DND-41 (cell line): Measurements from ENCODE around the gene PTPRA.

ENCODE experiments used
- ATAC-seq: fragments of 200-7000 bp; cut with Tn5 transposase; 3 replicates; pipeline ENCODE4 v1.9.1; 2021; ENCODE audit warnings: low read depth; ENCODE audit not compliant: insufficient read depth
- DNase-seq: peaks from one replicate; pipeline ENCODE4 v3.0.0-alpha.2; 2020
- H2AFZ ChIP-seq: 2 replicates; pipeline ENCODE4 v1.6.0; 2012; ENCODE audit warnings: low read depth, low read length
- H3K27ac ChIP-seq: 2 replicates; pipeline ENCODE4 v1.5.1; 2012; ENCODE audit warnings: low read length, inconsistent platforms
- H3K27me3 ChIP-seq: fragments of 200-600 bp; sonication (generic); 2 replicates; pipeline ENCODE4 v1.6.0; 2012; ENCODE audit warnings: low read length, mild to moderate bottlenecking, inconsistent platforms; ENCODE audit not compliant: insufficient read depth, poor library complexity
- H3K36me3 ChIP-seq: 2 replicates; pipeline ENCODE4 v1.5.1; 2012; ENCODE audit warnings: low read length, inconsistent platforms; ENCODE audit not compliant: insufficient read depth
- H3K4me1 ChIP-seq: 2 replicates; pipeline ENCODE4 v1.5.1; 2012; ENCODE audit warnings: mild to moderate bottlenecking, low read length; ENCODE audit not compliant: insufficient read depth
- H3K4me2 ChIP-seq: 2 replicates; pipeline ENCODE4 v1.6.0; 2012; ENCODE audit warnings: mild to moderate bottlenecking, moderate library complexity, low read length, inconsistent platforms; ENCODE audit not compliant: insufficient read depth
- H3K4me3 ChIP-seq, 2 experiments: fragments of 200-600 bp in 1 of 2; shearing (Covaris generic) in 1 of 2; 2 replicates each; pipeline ENCODE4 v1.5.1; 2012 to 2016; ENCODE audit warnings: inconsistent platforms in 2 of 2, low read length in 2 of 2, mild to moderate bottlenecking in 2 of 2, low read depth in 1 of 2, moderate library complexity in 1 of 2
- H3K79me2 ChIP-seq: 2 replicates; pipeline ENCODE4 v1.6.0; 2012; ENCODE audit warnings: low read length, inconsistent platforms; ENCODE audit not compliant: insufficient read depth
- H3K9ac ChIP-seq: 2 replicates; pipeline ENCODE4 v1.6.0; 2012; ENCODE audit warnings: low read depth, mild to moderate bottlenecking, inconsistent platforms, low read length, moderate library complexity
- H3K9me3 ChIP-seq: 2 replicates; pipeline ENCODE4 v1.5.1; 2012; ENCODE audit warnings: low read length, moderate library complexity, mild to moderate bottlenecking, inconsistent platforms; ENCODE audit not compliant: insufficient read depth, severe bottlenecking
- H4K20me1 ChIP-seq: 2 replicates; pipeline ENCODE4 v1.6.0; 2012; ENCODE audit warnings: low read length; ENCODE audit not compliant: insufficient read depth
- EZH2 ChIP-seq: IDR thresholded peaks from 3 replicates; pipeline ENCODE4 v1.6.1; 2012; ENCODE audit warnings: borderline replicate concordance, low read depth, mild to moderate bottlenecking, moderate library complexity, low read length, inconsistent platforms; ENCODE audit not compliant: severe bottlenecking
- TF ChIP-seq, protein P1 (sequence below): IDR thresholded peaks from 2 replicates; pipeline ENCODE4 v1.5.1; 2012; ENCODE audit warnings: borderline replicate concordance, low read length, moderate library complexity, mild to moderate bottlenecking; ENCODE audit not compliant: poor library complexity, severe bottlenecking; ENCODE audit errors: extremely low read depth

PTPRA gene

DNA sequence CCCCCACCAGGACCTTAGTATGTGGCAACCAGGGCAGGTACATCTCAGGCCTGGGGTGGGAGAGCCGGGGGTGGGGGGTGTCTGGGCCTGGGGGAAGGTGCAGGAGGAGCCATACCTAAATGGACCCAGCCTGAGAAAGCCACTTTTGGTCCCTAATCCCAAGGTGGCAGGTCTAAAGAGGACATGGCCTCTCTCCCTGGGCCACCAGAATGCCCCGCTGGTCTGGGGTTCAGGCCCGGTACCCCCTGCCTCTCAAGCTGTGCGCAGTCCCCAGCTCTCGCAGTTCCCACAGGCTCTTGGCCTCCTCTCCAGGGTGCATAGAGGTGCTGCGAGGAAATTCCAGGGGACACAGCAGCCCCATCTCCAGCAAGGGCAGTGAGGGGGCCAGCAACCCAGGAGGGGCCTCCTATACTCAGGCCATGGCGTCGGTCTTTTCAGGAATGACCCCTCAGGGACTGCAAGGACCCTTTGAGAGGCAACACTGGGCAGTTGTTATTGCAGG is 212.3 kb downstream of the PTPRA start:
- Histone ChIP-seq H3K36me3 (no peaks in the 10 kb centered on the region), H3K4me3 (no peak overlapping the region), H4K20me1 (no peaks in the 10 kb centered on the region; the same call in none of the 2 replicates), H3K4me1 (peaks cover 7% of the 10 kb centered on the region), H3K27ac (no peak overlapping the region), H3K79me2 (no peaks in the 10 kb centered on the region), H3K27me3 (no peaks in the 10 kb centered on the region), H3K9me3 (no peaks in the 10 kb centered on the region), H2AFZ (no peak overlapping the region), H3K4me2 (no peak overlapping the region), H3K9ac (no peak overlapping the region)
- TF ChIP-seq EZH2: no peak
- TF ChIP-seq, protein P1, sequence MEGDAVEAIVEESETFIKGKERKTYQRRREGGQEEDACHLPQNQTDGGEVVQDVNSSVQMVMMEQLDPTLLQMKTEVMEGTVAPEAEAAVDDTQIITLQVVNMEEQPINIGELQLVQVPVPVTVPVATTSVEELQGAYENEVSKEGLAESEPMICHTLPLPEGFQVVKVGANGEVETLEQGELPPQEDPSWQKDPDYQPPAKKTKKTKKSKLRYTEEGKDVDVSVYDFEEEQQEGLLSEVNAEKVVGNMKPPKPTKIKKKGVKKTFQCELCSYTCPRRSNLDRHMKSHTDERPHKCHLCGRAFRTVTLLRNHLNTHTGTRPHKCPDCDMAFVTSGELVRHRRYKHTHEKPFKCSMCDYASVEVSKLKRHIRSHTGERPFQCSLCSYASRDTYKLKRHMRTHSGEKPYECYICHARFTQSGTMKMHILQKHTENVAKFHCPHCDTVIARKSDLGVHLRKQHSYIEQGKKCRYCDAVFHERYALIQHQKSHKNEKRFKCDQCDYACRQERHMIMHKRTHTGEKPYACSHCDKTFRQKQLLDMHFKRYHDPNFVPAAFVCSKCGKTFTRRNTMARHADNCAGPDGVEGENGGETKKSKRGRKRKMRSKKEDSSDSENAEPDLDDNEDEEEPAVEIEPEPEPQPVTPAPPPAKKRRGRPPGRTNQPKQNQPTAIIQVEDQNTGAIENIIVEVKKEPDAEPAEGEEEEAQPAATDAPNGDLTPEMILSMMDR: no peak
- ATAC-seq (no peak), DNase-seq (no peak)

DNA sequence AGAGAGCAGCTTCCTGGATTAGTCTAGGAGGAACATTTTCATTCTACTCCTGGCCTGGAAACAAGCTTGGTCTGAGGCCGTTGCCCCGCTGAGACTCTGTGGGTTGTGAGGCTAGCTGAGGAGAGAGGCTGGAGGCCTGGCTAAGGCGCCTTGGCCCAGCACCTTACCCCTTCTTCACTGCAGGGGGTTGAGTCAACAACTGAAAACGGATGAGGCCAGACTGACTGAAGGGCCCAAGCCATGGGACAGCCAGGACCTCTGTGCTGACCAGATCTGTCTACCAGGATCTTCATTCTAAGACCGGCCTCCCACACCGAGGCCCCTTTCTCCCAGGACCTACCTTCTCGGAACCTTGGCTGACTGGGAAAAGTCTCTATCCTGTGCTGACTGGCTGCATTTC is 214.8 kb downstream of the PTPRA start:
- Histone ChIP-seq H3K79me2 (no peaks in the 10 kb centered on the region), H3K27me3 (no peaks in the 10 kb centered on the region), H3K4me2 (no peak overlapping the region), H2AFZ (no peak overlapping the region), H3K4me3 (no peak overlapping the region), H3K9ac (no peak overlapping the region), H3K9me3 (no peaks in the 10 kb centered on the region), H3K27ac (no peak overlapping the region), H3K36me3 (no peaks in the 10 kb centered on the region), H3K4me1 (peaks cover 20% of the 10 kb centered on the region), H4K20me1 (no peaks in the 10 kb centered on the region; the same call in 1 of the 2 replicates)
- DNase-seq (no peak), ATAC-seq (no peak)
- TF ChIP-seq, protein P1: no peak
- TF ChIP-seq EZH2: no peak
